SU-DHL-6 (cell line): ENCODE measurements around the gene C17orf58.
"Not testable (repeated sequence)": the region's sequence is repeated elsewhere in the genome, so short reads cannot be mapped to it uniquely, and the experiment has no call there.

ENCODE experiments used
- H2AFZ ChIP-seq: fragments of 200-600 bp; sonication (generic); 2 replicates; pipeline ENCODE4 v1.6.1; 2014; ENCODE audit warnings: low read depth, mild to moderate bottlenecking, moderate library complexity, mixed read lengths, antibody characterized with exemption, low read length; ENCODE audit not compliant: severe bottlenecking
- H3F3A ChIP-seq: fragments of 200-600 bp; shearing (Covaris generic); 2 replicates; pipeline ENCODE4 v1.6.0; 2016; ENCODE audit warnings: antibody characterized with exemption, mild to moderate bottlenecking; ENCODE audit not compliant: insufficient read depth
- H3K27ac ChIP-seq: fragments of 200-600 bp; sonication (generic); 2 replicates; pipeline ENCODE4 v1.5.1; 2016; ENCODE audit warnings: low read depth, mild to moderate bottlenecking, low read length, moderate library complexity, mixed read lengths
- H3K27me3 ChIP-seq: fragments of 200-600 bp; sonication (generic), shearing (Covaris generic); 2 replicates; pipeline ENCODE4 v1.6.0; 2014; ENCODE audit warnings: mild to moderate bottlenecking, low read length
- H3K36me3 ChIP-seq: fragments of 200-600 bp; sonication (generic); 2 replicates; pipeline ENCODE4 v1.6.1; 2014; ENCODE audit warnings: mild to moderate bottlenecking, low read length, mixed read lengths
- H3K4me2 ChIP-seq: fragments of 300-600, 200-600 bp; shearing (Covaris generic), sonication (generic); 2 replicates; pipeline ENCODE4 v1.6.0; 2014; ENCODE audit warnings: low read length, low read depth, mild to moderate bottlenecking; ENCODE audit not compliant: poor library complexity, severe bottlenecking
- H3K4me3 ChIP-seq: fragments of 200-600 bp; sonication (generic); 2 replicates; pipeline ENCODE4 v1.5.1; 2014; ENCODE audit warnings: antibody characterized with exemption, low read length, mild to moderate bottlenecking, mixed read lengths; ENCODE audit not compliant: insufficient read depth, poor library complexity, severe bottlenecking
- H3K79me2 ChIP-seq: fragments of 200-600 bp; sonication (generic); 2 replicates; pipeline ENCODE4 v1.6.1; 2014; ENCODE audit warnings: mild to moderate bottlenecking, low read length, moderate library complexity; ENCODE audit not compliant: insufficient read depth
- H3K9ac ChIP-seq: fragments of 200-600 bp; sonication (generic); 2 replicates; pipeline ENCODE4 v1.7.0; 2014; ENCODE audit warnings: mild to moderate bottlenecking, low read length
- H3K9me2 ChIP-seq: fragments of 200-600 bp; sonication (generic); replicated peaks from 2 replicates; pipeline ENCODE4 v1.6.1; 2014; ENCODE audit warnings: low read length; ENCODE audit not compliant: insufficient read depth
- H3K9me3 ChIP-seq: fragments of 200-600 bp; sonication (generic); 2 replicates; pipeline ENCODE4 v1.6.1; 2014; ENCODE audit warnings: low read length, mixed read lengths; ENCODE audit not compliant: insufficient read depth
- H4K20me1 ChIP-seq: fragments of 200-600 bp; sonication (generic); 2 replicates; pipeline ENCODE4 v1.6.1; 2014; ENCODE audit warnings: low read depth, mild to moderate bottlenecking, antibody characterized with exemption, low read length, moderate library complexity, mixed read lengths
- EZH2phosphoT487 ChIP-seq: fragments of 200-600 bp; sonication (generic), shearing (Covaris generic); conservative IDR thresholded peaks from 2 replicates; pipeline ENCODE4 v1.6.1; 2018; ENCODE audit warnings: mild to moderate bottlenecking, antibody characterized with exemption, low read length, moderate library complexity, mixed read lengths
- TF ChIP-seq, protein P1 (sequence below): fragments of 200-600 bp; sonication (generic); IDR thresholded peaks from one replicate; pipeline ENCODE4 v1.5.1; 2017; ENCODE audit warnings: antibody characterized with exemption, mild to moderate bottlenecking, low read length, moderate library complexity; ENCODE audit not compliant: insufficient read depth, poor library complexity, severe bottlenecking

Gene C17orf58

DNA sequence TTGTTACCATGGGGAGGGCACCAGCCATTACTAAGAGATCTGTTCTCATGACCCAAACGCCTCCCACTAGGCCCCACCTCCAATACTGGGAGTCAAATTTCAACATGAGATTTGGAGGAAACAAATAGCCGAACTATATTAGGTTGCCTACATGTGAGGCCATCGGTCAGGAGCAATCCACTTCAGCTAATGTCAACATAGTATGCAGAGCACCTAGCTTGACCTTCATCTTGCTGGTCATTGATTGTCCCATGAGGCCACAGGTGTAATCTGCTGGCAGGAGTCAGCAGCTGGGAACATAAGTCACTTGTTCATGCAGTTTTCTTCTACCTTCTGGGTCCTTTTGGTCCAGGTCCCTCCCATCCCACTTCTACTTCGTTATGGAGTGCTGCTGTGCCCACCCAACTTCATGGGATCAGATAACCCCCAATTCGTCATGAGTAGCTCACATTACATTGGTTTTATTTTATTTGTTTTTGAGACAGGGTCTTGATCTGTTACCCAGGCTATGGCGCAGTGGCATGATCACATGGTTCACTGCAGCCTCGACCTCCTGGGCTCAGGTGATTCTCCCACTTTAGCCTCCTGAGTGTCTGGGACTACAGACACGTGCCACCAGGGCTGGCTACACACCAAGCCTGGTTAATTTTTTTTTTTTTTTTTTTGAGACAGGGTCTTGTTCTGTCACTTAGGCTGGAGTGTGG is 33.4 kb upstream of the C17orf58 start:
- Histone ChIP-seq H3F3A (peaks cover 4% of the 10 kb centered on the region), H2AFZ (no peak overlapping the region)

GRCh38 chr17:68022547-68022946 is 26.3 kb upstream of the C17orf58 start:
- not testable (repeated sequence) for H3K4me2 ChIP-seq, H3K9me3 ChIP-seq, H3K4me3 ChIP-seq, H3F3A ChIP-seq, H3K36me3 ChIP-seq, H2AFZ ChIP-seq, H3K79me2 ChIP-seq, H3K27ac ChIP-seq, H3K9me2 ChIP-seq, H3K27me3 ChIP-seq, H4K20me1 ChIP-seq, H3K9ac ChIP-seq

More for the DNA sequence above, 33.4 kb upstream of the C17orf58 start:
- no peak overlapping the region for H3K4me3 ChIP-seq
- no peaks in the 10 kb centered on the region for H3K36me3 ChIP-seq
- TF ChIP-seq, protein P1, sequence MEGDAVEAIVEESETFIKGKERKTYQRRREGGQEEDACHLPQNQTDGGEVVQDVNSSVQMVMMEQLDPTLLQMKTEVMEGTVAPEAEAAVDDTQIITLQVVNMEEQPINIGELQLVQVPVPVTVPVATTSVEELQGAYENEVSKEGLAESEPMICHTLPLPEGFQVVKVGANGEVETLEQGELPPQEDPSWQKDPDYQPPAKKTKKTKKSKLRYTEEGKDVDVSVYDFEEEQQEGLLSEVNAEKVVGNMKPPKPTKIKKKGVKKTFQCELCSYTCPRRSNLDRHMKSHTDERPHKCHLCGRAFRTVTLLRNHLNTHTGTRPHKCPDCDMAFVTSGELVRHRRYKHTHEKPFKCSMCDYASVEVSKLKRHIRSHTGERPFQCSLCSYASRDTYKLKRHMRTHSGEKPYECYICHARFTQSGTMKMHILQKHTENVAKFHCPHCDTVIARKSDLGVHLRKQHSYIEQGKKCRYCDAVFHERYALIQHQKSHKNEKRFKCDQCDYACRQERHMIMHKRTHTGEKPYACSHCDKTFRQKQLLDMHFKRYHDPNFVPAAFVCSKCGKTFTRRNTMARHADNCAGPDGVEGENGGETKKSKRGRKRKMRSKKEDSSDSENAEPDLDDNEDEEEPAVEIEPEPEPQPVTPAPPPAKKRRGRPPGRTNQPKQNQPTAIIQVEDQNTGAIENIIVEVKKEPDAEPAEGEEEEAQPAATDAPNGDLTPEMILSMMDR: no peak
- TF ChIP-seq EZH2phosphoT487: no peak
- no peak overlapping the region for H3K27ac ChIP-seq
- no peaks in the 10 kb centered on the region for H3K79me2 ChIP-seq
- H3K9me2 ChIP-seq: no peaks in the 10 kb centered on the region
- no peak overlapping the region for H3K9ac ChIP-seq
- no peak overlapping the region for H3K4me2 ChIP-seq
- no peaks in the 10 kb centered on the region for H4K20me1 ChIP-seq
- H3K9me3 ChIP-seq: no peaks in the 10 kb centered on the region
- no peaks in the 10 kb centered on the region for H3K27me3 ChIP-seq

DNA sequence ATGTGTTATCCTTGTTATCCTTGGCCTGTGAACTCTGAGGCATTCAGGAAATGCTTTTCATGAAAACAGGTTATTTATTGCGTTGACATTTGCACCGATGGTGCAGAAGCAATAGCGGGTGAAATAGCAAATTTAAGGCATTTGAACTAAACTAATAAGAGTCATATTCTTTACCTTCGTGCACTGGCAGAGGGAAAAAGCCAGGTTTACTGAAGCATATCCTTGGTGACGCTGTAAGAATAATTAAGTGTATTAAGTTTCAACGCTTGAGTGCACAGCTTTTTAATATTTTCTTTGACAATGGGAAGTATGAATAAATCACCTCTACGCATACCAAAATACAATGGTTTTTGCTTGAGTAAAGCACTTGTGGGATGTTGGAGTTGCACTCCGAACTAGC is 25.7 kb upstream of the C17orf58 start:
- TF ChIP-seq, protein P1: no peak
- TF ChIP-seq EZH2phosphoT487: no peak
- Histone ChIP-seq H4K20me1 (no peaks in the 10 kb centered on the region), H3K79me2 (no peaks in the 10 kb centered on the region), H2AFZ (no peak overlapping the region), H3K27ac (no peak overlapping the region), H3K9me3 (no peaks in the 10 kb centered on the region), H3K36me3 (no peaks in the 10 kb centered on the region), H3K4me3 (no peak overlapping the region), H3K9me2 (no peaks in the 10 kb centered on the region), H3K9ac (no peak overlapping the region), H3K27me3 (no peaks in the 10 kb centered on the region), H3F3A (0 out of 2 replicates have a peak, but pooled peaks cover 3% of the 10 kb centered on the region), H3K4me2 (no peak overlapping the region)

GRCh38 chr17:68020791-68021190 is 24.5 kb upstream of the C17orf58 start:
- peak overlapping the region; percentile 67 for H3K9ac ChIP-seq
- not testable (repeated sequence) for H3K27me3 ChIP-seq, H3F3A ChIP-seq, H4K20me1 ChIP-seq, H3K79me2 ChIP-seq, H3K36me3 ChIP-seq, H3K27ac ChIP-seq, H3K9me2 ChIP-seq, H3K9me3 ChIP-seq
- peak overlapping the region; percentile 90 for H2AFZ ChIP-seq
- H3K4me2 ChIP-seq: peak overlapping the region; percentile 68
- H3K4me3 ChIP-seq: peak overlapping the region; percentile 54
